ENCODE results near the gene BIN1.
A peak's percentile ranks its signal among the peaks of the same experiment; 100 is the strongest.

BIN1 gene

DNA sequence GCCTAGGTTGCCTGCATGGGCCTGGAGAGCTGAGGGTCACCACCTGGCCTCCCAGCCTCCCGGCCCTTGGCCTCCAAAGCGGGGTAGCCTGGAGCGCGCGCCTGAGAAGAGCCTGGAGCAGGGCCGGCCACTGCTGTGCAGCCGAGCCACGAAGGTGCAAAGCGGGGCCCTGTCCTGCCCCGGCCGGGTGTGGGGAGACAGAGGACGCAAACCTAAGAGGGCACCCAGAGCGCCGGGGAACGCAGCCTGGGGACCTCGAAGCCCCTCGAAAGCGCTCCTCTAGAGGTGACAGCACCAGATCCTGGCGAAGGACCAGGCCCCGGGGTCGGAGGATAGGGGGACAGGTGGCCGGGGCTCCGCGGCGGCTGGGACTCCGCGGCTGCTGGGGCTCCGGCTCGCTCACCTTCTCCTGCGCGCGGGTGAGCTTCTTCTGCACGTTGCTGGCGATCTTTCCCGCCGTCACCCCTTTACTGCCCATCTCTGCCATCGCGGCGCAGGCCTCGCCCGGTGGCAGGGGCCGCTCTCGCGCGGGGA lies 430 bp downstream of the BIN1 start:
- H3K9me3 ChIP-seq (ENCODE audit: control insufficient read depth in 5 of 5, low read length in 5 of 5): no peaks in the 10 kb centered on the region
- no peaks in the 10 kb centered on the region for H3K36me3 ChIP-seq (ENCODE audit: control insufficient read depth in 5 of 5, insufficient read depth in 5 of 5, low read length in 5 of 5)
- no peaks in the 10 kb centered on the region for H3K27me3 ChIP-seq (ENCODE audit: control insufficient read depth in 5 of 5, insufficient read depth in 4 of 5, low read length in 5 of 5)
- H3K4me3 ChIP-seq (ENCODE audit: low read depth in 1 of 5, low read length in 5 of 5): peak overlapping the region; percentile 76 to 90 (median 81)
- peak overlapping the region; percentile 72 for H3K27ac ChIP-seq (ENCODE audit: low read depth, low read length)
- H3K4me1 ChIP-seq (ENCODE audit: control insufficient read depth in 5 of 5, insufficient read depth in 5 of 5, low read length in 5 of 5): peaks cover 10 to 73% (median 68%) of the 10 kb centered on the region in 5 donors
- H3K9ac ChIP-seq (ENCODE audit: low read length in 5 of 5): peak overlapping the region in 4 of 5 donors; percentile 57 to 87 (median 82)

DNA sequence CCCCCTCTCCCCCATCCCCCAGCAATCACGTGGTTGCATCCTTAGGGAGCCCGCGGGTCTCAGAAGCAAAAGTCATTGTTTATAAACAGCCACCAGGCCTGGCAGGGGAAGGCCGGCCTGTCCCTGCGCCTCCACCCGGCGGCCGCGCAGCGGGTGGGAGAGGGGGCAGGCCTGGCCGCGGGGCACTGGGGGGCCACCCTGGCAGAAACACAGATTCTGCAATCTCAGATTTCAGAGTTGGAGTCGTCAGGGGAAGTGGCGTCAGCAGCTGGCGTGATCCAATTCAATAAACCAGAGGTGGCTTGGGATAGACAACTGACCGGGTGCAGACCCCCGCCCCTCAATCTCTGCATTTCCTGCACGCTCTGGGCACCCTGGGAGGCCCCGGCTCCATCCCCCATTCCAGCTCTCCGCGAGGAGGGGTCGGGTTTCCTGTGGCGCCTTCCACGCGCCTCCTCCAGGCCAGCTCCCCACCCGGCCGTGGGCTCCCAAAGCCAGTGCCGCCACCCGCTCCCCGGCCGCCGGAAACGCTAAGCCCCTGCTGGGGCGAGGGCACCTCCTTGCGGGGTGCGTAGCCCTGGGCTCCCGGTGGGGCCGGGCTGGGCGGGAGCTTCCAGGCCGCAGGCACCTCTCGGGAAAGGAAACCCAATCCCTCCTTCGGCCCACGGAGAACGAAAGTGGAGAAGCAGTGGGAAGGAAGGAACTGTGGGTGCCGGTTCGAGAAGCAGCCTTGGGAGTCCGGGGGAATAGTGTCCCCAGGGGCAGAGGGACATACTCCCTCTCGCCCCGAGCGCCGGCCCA lies 1.1 kb downstream of the BIN1 start:
- Histone ChIP-seq H3K9ac (ENCODE audit: low read length in 5 of 5) (peak overlapping the region; percentile 57 to 87 (median 79)), H3K27ac (ENCODE audit: low read depth, low read length) (peak overlapping the region; percentile 72), H3K4me1 (ENCODE audit: control insufficient read depth in 5 of 5, insufficient read depth in 5 of 5, low read length in 5 of 5) (peaks cover 10 to 80% (median 74%) of the 10 kb centered on the region in 5 donors), H3K9me3 (ENCODE audit: control insufficient read depth in 5 of 5, low read length in 5 of 5) (no peaks in the 10 kb centered on the region), H3K27me3 (ENCODE audit: control insufficient read depth in 5 of 5, insufficient read depth in 4 of 5, low read length in 5 of 5) (no peaks in the 10 kb centered on the region), H3K36me3 (ENCODE audit: control insufficient read depth in 5 of 5, insufficient read depth in 5 of 5, low read length in 5 of 5) (no peaks in the 10 kb centered on the region), H3K4me3 (ENCODE audit: low read depth in 1 of 5, low read length in 5 of 5) (peak overlapping the region; percentile 76 to 90 (median 81))

GRCh38 chr2:127104881-127105655 lies 1.9 kb downstream of the BIN1 start:
- peak overlapping the region in 4 of 5 donors; percentile 57 to 87 (median 82) for H3K9ac ChIP-seq (ENCODE audit: low read length in 5 of 5)
- H3K27ac ChIP-seq (ENCODE audit: low read depth, low read length): peak overlapping the region; percentile 84
- peaks cover 12 to 88% (median 81%) of the 10 kb centered on the region in 5 donors for H3K4me1 ChIP-seq (ENCODE audit: control insufficient read depth in 5 of 5, insufficient read depth in 5 of 5, low read length in 5 of 5)
- H3K27me3 ChIP-seq (ENCODE audit: control insufficient read depth in 5 of 5, insufficient read depth in 4 of 5, low read length in 5 of 5): no peaks in the 10 kb centered on the region
- H3K4me3 ChIP-seq (ENCODE audit: low read depth in 1 of 5, low read length in 5 of 5): peak overlapping the region; percentile 74 to 90 (median 81)
- H3K9me3 ChIP-seq (ENCODE audit: control insufficient read depth in 5 of 5, low read length in 5 of 5): no peaks in the 10 kb centered on the region
- peaks cover 0 to 3% (median 0%) of the 10 kb centered on the region in 5 donors for H3K36me3 ChIP-seq (ENCODE audit: control insufficient read depth in 5 of 5, insufficient read depth in 5 of 5, low read length in 5 of 5)

GRCh38 chr2:127104166-127104660 lies 2.7 kb downstream of the BIN1 start:
- peak overlapping the region; percentile 84 for H3K27ac ChIP-seq (ENCODE audit: low read depth, low read length)
- peak overlapping the region in 3 of 5 donors; percentile 46 to 80 (median 62) for H3K4me3 ChIP-seq (ENCODE audit: low read depth in 1 of 5, low read length in 5 of 5)
- H3K27me3 ChIP-seq (ENCODE audit: control insufficient read depth in 5 of 5, insufficient read depth in 4 of 5, low read length in 5 of 5): no peaks in the 10 kb centered on the region
- H3K36me3 ChIP-seq (ENCODE audit: control insufficient read depth in 5 of 5, insufficient read depth in 5 of 5, low read length in 5 of 5): peaks cover 0 to 3% (median 0%) of the 10 kb centered on the region in 5 donors
- H3K9ac ChIP-seq (ENCODE audit: low read length in 5 of 5): peak overlapping the region in 1 of 5 donors; percentile 15
- H3K4me1 ChIP-seq (ENCODE audit: control insufficient read depth in 5 of 5, insufficient read depth in 5 of 5, low read length in 5 of 5): peaks cover 12 to 85% (median 80%) of the 10 kb centered on the region in 5 donors
- no peaks in the 10 kb centered on the region for H3K9me3 ChIP-seq (ENCODE audit: control insufficient read depth in 5 of 5, low read length in 5 of 5)

GRCh38 chr2:127103243-127104165 lies 3.5 kb downstream of the BIN1 start:
- Histone ChIP-seq H3K4me3 (ENCODE audit: low read depth in 1 of 5, low read length in 5 of 5) (peak overlapping the region in 4 of 5 donors; percentile 3 to 80 (median 28)), H3K36me3 (ENCODE audit: control insufficient read depth in 5 of 5, insufficient read depth in 5 of 5, low read length in 5 of 5) (peaks cover 0 to 3% (median 0%) of the 10 kb centered on the region in 5 donors), H3K4me1 (ENCODE audit: control insufficient read depth in 5 of 5, insufficient read depth in 5 of 5, low read length in 5 of 5) (peaks cover 12 to 89% (median 82%) of the 10 kb centered on the region in 5 donors), H3K9me3 (ENCODE audit: control insufficient read depth in 5 of 5, low read length in 5 of 5) (no peaks in the 10 kb centered on the region), H3K27me3 (ENCODE audit: control insufficient read depth in 5 of 5, insufficient read depth in 4 of 5, low read length in 5 of 5) (no peaks in the 10 kb centered on the region), H3K9ac (ENCODE audit: low read length in 5 of 5) (peak overlapping the region in 1 of 5 donors; percentile 48), H3K27ac (ENCODE audit: low read depth, low read length) (peak overlapping the region; percentile 84)

- peaks cover 0 to 3% (median 0%) of the 10 kb centered on the region in 5 donors for H3K36me3 ChIP-seq (ENCODE audit: control insufficient read depth in 5 of 5, insufficient read depth in 5 of 5, low read length in 5 of 5)
- H3K4me1 ChIP-seq (ENCODE audit: control insufficient read depth in 5 of 5, insufficient read depth in 5 of 5, low read length in 5 of 5): peaks cover 12 to 90% (median 79%) of the 10 kb centered on the region in 5 donors
- no peaks in the 10 kb centered on the region for H3K27me3 ChIP-seq (ENCODE audit: control insufficient read depth in 5 of 5, insufficient read depth in 4 of 5, low read length in 5 of 5)
- H3K4me3 ChIP-seq (ENCODE audit: low read depth in 1 of 5, low read length in 5 of 5): peak overlapping the region in 2 of 5 donors; percentile 24 to 42
- H3K27ac ChIP-seq (ENCODE audit: low read depth, low read length): peak overlapping the region; percentile 84
- peak overlapping the region in 1 of 5 donors; percentile 48 for H3K9ac ChIP-seq (ENCODE audit: low read length in 5 of 5)
- H3K9me3 ChIP-seq (ENCODE audit: control insufficient read depth in 5 of 5, low read length in 5 of 5): no peaks in the 10 kb centered on the region
Observed at GRCh38 chr2:127102521-127103242, 4.3 kb downstream of the BIN1 start.

DNA sequence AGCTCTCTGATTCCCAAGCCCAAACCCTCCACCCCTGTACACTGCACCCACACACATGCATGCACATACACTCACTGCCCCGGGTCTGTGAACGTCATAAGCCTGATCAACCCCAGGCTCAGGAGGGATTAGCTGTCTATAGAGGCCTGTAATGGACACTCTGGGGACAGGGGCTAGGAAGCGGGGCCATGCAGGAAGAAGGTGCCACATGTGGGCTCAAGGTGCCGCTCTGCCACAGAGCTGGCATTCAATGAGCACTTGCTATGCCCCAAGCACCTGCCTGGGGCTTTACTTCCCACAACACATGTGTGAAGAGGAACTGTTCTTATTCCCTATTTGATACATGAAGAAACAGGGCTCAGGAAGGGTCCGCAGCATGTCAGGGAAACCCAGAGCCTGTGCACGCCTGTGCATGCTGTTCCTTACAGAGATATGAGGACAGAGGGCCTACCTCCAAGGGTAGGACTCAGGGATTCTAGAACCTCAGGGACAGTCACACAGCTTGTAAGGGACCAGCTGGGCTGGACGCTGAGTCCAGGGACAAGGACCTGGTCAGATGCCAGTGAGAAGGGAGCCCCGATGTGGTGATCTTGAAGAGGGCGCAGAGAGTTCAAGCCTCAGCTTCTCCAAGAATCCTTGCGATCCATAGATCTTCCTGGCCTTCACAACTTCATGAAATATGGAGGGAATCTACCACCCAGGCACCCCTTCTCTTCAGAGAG lies 5.0 kb downstream of the BIN1 start:
- H3K4me1 ChIP-seq (ENCODE audit: control insufficient read depth in 5 of 5, insufficient read depth in 5 of 5, low read length in 5 of 5): peaks cover 12 to 92% (median 82%) of the 10 kb centered on the region in 5 donors
- no peak overlapping the region for H3K9ac ChIP-seq (ENCODE audit: low read length in 5 of 5)
- H3K4me3 ChIP-seq (ENCODE audit: low read depth in 1 of 5, low read length in 5 of 5): peak overlapping the region in 1 of 5 donors; percentile 42
- no peaks in the 10 kb centered on the region for H3K9me3 ChIP-seq (ENCODE audit: control insufficient read depth in 5 of 5, low read length in 5 of 5)
- H3K27me3 ChIP-seq (ENCODE audit: control insufficient read depth in 5 of 5, insufficient read depth in 4 of 5, low read length in 5 of 5): no peaks in the 10 kb centered on the region
- H3K27ac ChIP-seq (ENCODE audit: low read depth, low read length): peak overlapping the region; percentile 84
- peaks cover 0 to 3% (median 0%) of the 10 kb centered on the region in 5 donors for H3K36me3 ChIP-seq (ENCODE audit: control insufficient read depth in 5 of 5, insufficient read depth in 5 of 5, low read length in 5 of 5)

- peaks cover 0 to 3% (median 0%) of the 10 kb centered on the region in 5 donors for H3K36me3 ChIP-seq (ENCODE audit: control insufficient read depth in 5 of 5, insufficient read depth in 5 of 5, low read length in 5 of 5)
Observed at GRCh38 chr2:127101048-127101611, 5.8 kb downstream of the BIN1 start.

More at GRCh38 chr2:127101048-127101611, 5.8 kb downstream of the BIN1 start:
- H3K27me3 ChIP-seq (ENCODE audit: control insufficient read depth in 5 of 5, insufficient read depth in 4 of 5, low read length in 5 of 5): no peaks in the 10 kb centered on the region
- H3K4me1 ChIP-seq (ENCODE audit: control insufficient read depth in 5 of 5, insufficient read depth in 5 of 5, low read length in 5 of 5): peaks cover 12 to 93% (median 84%) of the 10 kb centered on the region in 5 donors
- H3K9ac ChIP-seq (ENCODE audit: low read length in 5 of 5): peak overlapping the region in 3 of 5 donors; percentile 7 to 37 (median 27)
- H3K9me3 ChIP-seq (ENCODE audit: control insufficient read depth in 5 of 5, low read length in 5 of 5): no peaks in the 10 kb centered on the region
- H3K27ac ChIP-seq (ENCODE audit: low read depth, low read length): peak overlapping the region; percentile 84
- H3K4me3 ChIP-seq (ENCODE audit: low read depth in 1 of 5, low read length in 5 of 5): peak overlapping the region in 1 of 5 donors; percentile 13
